Vagina (tissue), 2 donors: ENCODE measurements around the gene SLC16A11. TPM values are rescaled to one million over a fixed set of nuclear protein-coding genes. Genes with fewer than 3 reads are reported as not detected.

Source experiments
- DNase-seq, 2 donors: peaks; one replicate each; pipeline ENCODE4 v3.0.0-alpha.2; 2017; ENCODE audit errors: extremely low spot score in 2 of 2
- H3K27ac ChIP-seq: fragments of 200-600 bp; sonication (generic); one replicate; pipeline ENCODE4 v1.5.1; 2019
- H3K27me3 ChIP-seq: fragments of 200-600 bp; sonication (generic); one replicate; pipeline ENCODE4 v1.5.1; 2019
- H3K36me3 ChIP-seq, 2 donors: fragments of 200-600 bp; sonication (generic); one replicate each; pipeline ENCODE4 v1.5.1; 2017 to 2019
- H3K4me1 ChIP-seq: fragments of 200-600 bp; sonication (generic); one replicate; pipeline ENCODE4 v1.5.1; 2019
- H3K4me3 ChIP-seq, 2 donors: fragments of 200-600 bp; sonication (generic); 1 replicate in 1 of 2; 2 replicates in 1 of 2; pipeline ENCODE4 v1.5.1; 2016 to 2019
- H3K9me3 ChIP-seq: fragments of 200-600 bp; sonication (generic); one replicate; pipeline ENCODE4 v1.5.1; 2019
- CTCF ChIP-seq, 3 experiments: fragments of 450-650 bp in 2 of 3; fragments of 200-600 bp in 1 of 3; sonication (generic) in 1 of 3; IDR thresholded peaks; one replicate each; pipeline ENCODE4 v1.5.1; 2017 to 2019; ENCODE audit warnings: antibody characterized with exemption in 3 of 3, mild to moderate bottlenecking in 2 of 3, moderate library complexity in 2 of 3
- POLR2A ChIP-seq, 2 donors: fragments of 450-650 bp; IDR thresholded peaks; one replicate each; pipeline ENCODE4 v1.6.1; 2017; ENCODE audit warnings: antibody characterized with exemption in 2 of 2, mild to moderate bottlenecking in 2 of 2, moderate library complexity in 2 of 2
- POLR2AphosphoS5 ChIP-seq, 2 donors: sonication (generic); formaldehyde crosslinking; IDR thresholded peaks; one replicate each; pipeline ENCODE4 v1.9.0; 2017; ENCODE audit warnings: antibody characterized with exemption in 2 of 2, mild to moderate bottlenecking in 2 of 2, low read depth in 1 of 2; ENCODE audit not compliant: insufficient read depth in 1 of 2
- intact Hi-C: fragments of 100-400 bp; cut with DNase I; formaldehyde crosslinking; loops from one replicate; pipeline ENCODE4 v1.15.1; 2023
- total RNA-seq: library from RNA; depleted of rRNA; stranded (reverse); fragments of >200 nt; gene quantifications from one replicate; pipeline ENCODE4 v1.2.3, GENCODE V29; 2016

SLC16A11 gene
- total RNA-seq, 1 donor from 2014 or later: not detected

- no peaks in the 10 kb centered on the region for H3K27me3 ChIP-seq
- no peak for TF ChIP-seq CTCF (IDR thresholded peaks at IDR 0.05)
- TF ChIP-seq POLR2A (IDR thresholded peaks at IDR 0.05): no peak
- TF ChIP-seq POLR2AphosphoS5 (IDR thresholded peaks at IDR 0.05; ENCODE audit: insufficient read depth in 1 of 2, low read depth in 1 of 2): peak in 1 of 2 donors; percentile 66
- DNase-seq: no peak
- no peaks in the 10 kb centered on the region for H3K36me3 ChIP-seq
- H3K9me3 ChIP-seq: no peaks in the 10 kb centered on the region
- H3K4me1 ChIP-seq: no peaks in the 10 kb centered on the region
- H3K27ac ChIP-seq: no peak overlapping the region
- intact Hi-C loops: no loop called here
- no peak overlapping the region for H3K4me3 ChIP-seq
Measured at GRCh38 chr17:7029659-7030058, 14.2 kb downstream of the SLC16A11 start.

GRCh38 chr17:7029096-7029495, 14.8 kb downstream of the SLC16A11 start:
- Histone ChIP-seq H3K9me3 (no peaks in the 10 kb centered on the region), H3K27ac (no peak overlapping the region), H3K27me3 (no peaks in the 10 kb centered on the region), H3K4me3 (no peak overlapping the region), H3K4me1 (no peaks in the 10 kb centered on the region), H3K36me3 (no peaks in the 10 kb centered on the region)
- no peak for DNase-seq
- TF ChIP-seq CTCF (IDR thresholded peaks at IDR 0.05) (no peak), POLR2AphosphoS5 (IDR thresholded peaks at IDR 0.05; ENCODE audit: insufficient read depth in 1 of 2, low read depth in 1 of 2) (no peak), POLR2A (IDR thresholded peaks at IDR 0.05) (no peak)
- intact Hi-C loops: no loop called here

GRCh38 chr17:7027335-7027734, 16.6 kb downstream of the SLC16A11 start:
- H3K27ac ChIP-seq: peak overlapping the region; percentile 33

GRCh38 chr17:7026471-7027115, 17.3 kb downstream of the SLC16A11 start:
- H3K9me3 ChIP-seq: no peaks in the 10 kb centered on the region
- H3K4me1 ChIP-seq: peaks cover 20% of the 10 kb centered on the region
- no peaks in the 10 kb centered on the region for H3K36me3 ChIP-seq
- H3K27me3 ChIP-seq: no peaks in the 10 kb centered on the region
- no peak for DNase-seq
- intact Hi-C loops: no loop called here
- TF ChIP-seq POLR2AphosphoS5 (IDR thresholded peaks at IDR 0.05; ENCODE audit: insufficient read depth in 1 of 2, low read depth in 1 of 2): no peak
- TF ChIP-seq POLR2A (IDR thresholded peaks at IDR 0.05): no peak
- no peak for TF ChIP-seq CTCF (IDR thresholded peaks at IDR 0.05)
- peak overlapping the region; percentile 33 for H3K27ac ChIP-seq
- no peak overlapping the region for H3K4me3 ChIP-seq

More at GRCh38 chr17:7027335-7027734, 16.6 kb downstream of the SLC16A11 start:
- no peak for TF ChIP-seq POLR2AphosphoS5 (IDR thresholded peaks at IDR 0.05; ENCODE audit: insufficient read depth in 1 of 2, low read depth in 1 of 2)
- Histone ChIP-seq H3K4me1 (peaks cover 12% of the 10 kb centered on the region), H3K4me3 (no peak overlapping the region), H3K9me3 (no peaks in the 10 kb centered on the region), H3K36me3 (no peaks in the 10 kb centered on the region), H3K27me3 (no peaks in the 10 kb centered on the region)
- intact Hi-C loops: no loop called here
- no peak for DNase-seq

- H3K4me1 ChIP-seq: peaks cover 26% of the 10 kb centered on the region
- H3K9me3 ChIP-seq: no peaks in the 10 kb centered on the region
- H3K4me3 ChIP-seq: no peak overlapping the region
- DNase-seq: no peak
- no peak overlapping the region for H3K27ac ChIP-seq
- H3K36me3 ChIP-seq: no peaks in the 10 kb centered on the region
- H3K27me3 ChIP-seq: no peaks in the 10 kb centered on the region
- intact Hi-C loops: no loop called here
- TF ChIP-seq POLR2AphosphoS5 (IDR thresholded peaks at IDR 0.05; ENCODE audit: insufficient read depth in 1 of 2, low read depth in 1 of 2): no peak
- no peak for TF ChIP-seq POLR2A (IDR thresholded peaks at IDR 0.05)
- TF ChIP-seq CTCF (IDR thresholded peaks at IDR 0.05): no peak
Measured at GRCh38 chr17:7025245-7025644, 18.6 kb downstream of the SLC16A11 start.
